GM19395 (cell line): ENCODE data around the gene HEXD.
"Not testable (repeated sequence)": the region's sequence is repeated elsewhere in the genome, so short reads cannot be mapped to it uniquely, and the experiment has no call there.

ENCODE experiments used
- ATAC-seq: cut with Tn5 transposase; IDR thresholded peaks from one replicate; pipeline ENCODE4 v1.9.1; 2021; ENCODE audit warnings: mild to moderate bottlenecking, moderate library complexity; ENCODE audit not compliant: unreplicated experiment

The HEXD gene

GRCh38 chr17:82382220-82382932 is 35.8 kb upstream of the HEXD start:
- not testable (repeated sequence) for ATAC-seq

- no peak for ATAC-seq
Observed at GRCh38 chr17:82382933-82383255, 35.3 kb upstream of the HEXD start.

- no peak for ATAC-seq
Observed at GRCh38 chr17:82383411-82383810, 34.7 kb upstream of the HEXD start.

GRCh38 chr17:82384051-82384729 is 34.0 kb upstream of the HEXD start:
- ATAC-seq: no peak

- ATAC-seq: no peak
Observed at GRCh38 chr17:82384730-82385481, 33.2 kb upstream of the HEXD start.

GRCh38 chr17:82385559-82386254 is 32.4 kb upstream of the HEXD start:
- ATAC-seq: no peak

- no peak for ATAC-seq
Observed at GRCh38 chr17:82386255-82386831, 31.8 kb upstream of the HEXD start.

GRCh38 chr17:82386881-82387704 is 31.1 kb upstream of the HEXD start:
- ATAC-seq: no peak

GRCh38 chr17:82387705-82388106 is 30.4 kb upstream of the HEXD start:
- no peak for ATAC-seq

- no peak for ATAC-seq
Observed at GRCh38 chr17:82388223-82388921, 29.8 kb upstream of the HEXD start.

- ATAC-seq: no peak
Observed at GRCh38 chr17:82388922-82389283, 29.2 kb upstream of the HEXD start.

GRCh38 chr17:82389379-82389778 is 28.8 kb upstream of the HEXD start:
- no peak for ATAC-seq

- ATAC-seq: no peak
Observed at GRCh38 chr17:82390015-82390859, 27.9 kb upstream of the HEXD start.

- no peak for ATAC-seq
Observed at GRCh38 chr17:82390860-82391435, 27.2 kb upstream of the HEXD start.

- no peak for ATAC-seq
Observed at GRCh38 chr17:82391496-82392066, 26.6 kb upstream of the HEXD start.

GRCh38 chr17:82392209-82392920 is 25.8 kb upstream of the HEXD start:
- no peak for ATAC-seq

- no peak for ATAC-seq
Observed at GRCh38 chr17:82392941-82393340, 25.2 kb upstream of the HEXD start.
